Neural cell (in vitro differentiated cells): ENCODE measurements around the gene OTUD5. TPM values are rescaled to one million over a fixed set of nuclear protein-coding genes. Genes with fewer than 3 reads are reported as not detected.

Source experiments
- H2AFZ ChIP-seq: fragments of 200-600, 300-800 bp; sonication (generic), shearing (Covaris generic); 2 replicates; pipeline ENCODE4 v1.6.0; 2014; ENCODE audit warnings: low read depth, mild to moderate bottlenecking, antibody characterized with exemption, low read length, moderate library complexity
- H3F3A ChIP-seq: fragments of 200-600 bp; shearing (Covaris generic); 2 replicates; pipeline ENCODE4 v1.6.1; 2016; ENCODE audit warnings: mild to moderate bottlenecking, moderate library complexity, mixed read lengths, antibody characterized with exemption, low read length; ENCODE audit not compliant: insufficient read depth, poor library complexity, severe bottlenecking
- H3K27ac ChIP-seq: fragments of 200-600, 300-800 bp; sonication (generic), shearing (Covaris generic); 2 replicates; pipeline ENCODE4 v1.5.1; 2014; ENCODE audit warnings: mild to moderate bottlenecking, low read length, moderate library complexity
- H3K27me3 ChIP-seq: fragments of 300-800, 200-600 bp; sonication (generic), shearing (Covaris generic); 2 replicates; pipeline ENCODE4 v1.6.0; 2014; ENCODE audit warnings: mild to moderate bottlenecking, low read depth, low read length, moderate library complexity; ENCODE audit not compliant: insufficient read depth
- H3K36me3 ChIP-seq: fragments of 300-800, 200-600 bp; sonication (generic), shearing (Covaris generic); 2 replicates; pipeline ENCODE4 v1.5.1; 2014; ENCODE audit warnings: mild to moderate bottlenecking, antibody characterized with exemption, low read length, moderate library complexity; ENCODE audit not compliant: insufficient read depth
- H3K4me2 ChIP-seq: fragments of 300-800, 200-600 bp; sonication (generic), shearing (Covaris generic); 2 replicates; pipeline ENCODE4 v1.6.0; 2014; ENCODE audit warnings: mild to moderate bottlenecking, low read length
- H3K4me3 ChIP-seq: fragments of 300-800, 200-600 bp; sonication (generic), shearing (Covaris generic); 2 replicates; pipeline ENCODE4 v1.5.1; 2014; ENCODE audit warnings: mild to moderate bottlenecking, low read length, moderate library complexity
- H3K79me2 ChIP-seq: fragments of 200-600 bp; shearing (Covaris generic); replicated peaks from 2 replicates; pipeline ENCODE4 v1.6.0; 2014; ENCODE audit warnings: mild to moderate bottlenecking, low read length, moderate library complexity; ENCODE audit not compliant: insufficient read depth
- H3K9ac ChIP-seq: fragments of 300-800, 200-600 bp; sonication (generic), shearing (Covaris generic); 2 replicates; pipeline ENCODE4 v1.6.1; 2016; ENCODE audit warnings: mild to moderate bottlenecking, low read length, mixed read lengths
- H3K9me2 ChIP-seq: fragments of 200-600 bp; shearing (Covaris generic); 2 replicates; pipeline ENCODE4 v1.6.1; 2016; ENCODE audit warnings: mild to moderate bottlenecking, low read length, mixed read lengths; ENCODE audit not compliant: insufficient read depth
- H3K9me3 ChIP-seq: fragments of 200-600, 300-800 bp; sonication (generic), shearing (Covaris generic); 2 replicates; pipeline ENCODE4 v1.6.1; 2016; ENCODE audit warnings: mild to moderate bottlenecking, mixed run types, low read length, moderate library complexity, mixed read lengths
- H4K20me1 ChIP-seq: fragments of 200-600 bp; shearing (Covaris generic); 2 replicates; pipeline ENCODE4 v1.6.1; 2016; ENCODE audit warnings: mild to moderate bottlenecking, mixed run types; ENCODE audit not compliant: insufficient read depth
- CTCF ChIP-seq: fragments of 450-650 bp; IDR thresholded peaks from 2 replicates; pipeline ENCODE4 v1.5.1; 2014; ENCODE audit warnings: antibody characterized with exemption, mild to moderate bottlenecking, moderate library complexity; ENCODE audit not compliant: poor library complexity, severe bottlenecking
- EP300 ChIP-seq: fragments of 450-650 bp; conservative IDR thresholded peaks from 2 replicates; pipeline ENCODE4 v1.6.1; 2014; ENCODE audit warnings: antibody characterized with exemption, mild to moderate bottlenecking, moderate library complexity; ENCODE audit not compliant: poor library complexity, severe bottlenecking
- EZH2 ChIP-seq: fragments of 200-600, 300-800 bp; shearing (Covaris generic), sonication (generic); IDR thresholded peaks from 2 replicates; pipeline ENCODE4 v1.6.1; 2014; ENCODE audit warnings: antibody characterized with exemption, low read length, borderline replicate concordance, mild to moderate bottlenecking; ENCODE audit not compliant: insufficient read depth, poor library complexity, severe bottlenecking
- MXI1 ChIP-seq: fragments of 450-650 bp; conservative IDR thresholded peaks from 2 replicates; pipeline ENCODE4 v1.6.1; 2014; ENCODE audit warnings: antibody characterized with exemption, mild to moderate bottlenecking; ENCODE audit not compliant: poor library complexity, severe bottlenecking
- POLR2AphosphoS5 ChIP-seq: IDR thresholded peaks from 2 replicates; pipeline ENCODE4 v1.6.1; 2012
- RAD21 ChIP-seq: fragments of 450-650 bp; conservative IDR thresholded peaks from 2 replicates; pipeline ENCODE4 v1.6.1; 2014; ENCODE audit warnings: antibody characterized with exemption, mild to moderate bottlenecking, moderate library complexity
- REST ChIP-seq: IDR thresholded peaks from 2 replicates; pipeline ENCODE4 v1.6.1; 2012; ENCODE audit warnings: borderline replicate concordance
- SMC3 ChIP-seq: fragments of 450-650 bp; conservative IDR thresholded peaks from 2 replicates; pipeline ENCODE4 v1.6.1; 2014; ENCODE audit warnings: antibody characterized with exemption, mild to moderate bottlenecking, moderate library complexity; ENCODE audit not compliant: poor library complexity
- TAF1 ChIP-seq: IDR thresholded peaks from 2 replicates; pipeline ENCODE4 v1.6.1; 2012; ENCODE audit warnings: low read depth
- polyA plus RNA-seq: library from polyadenylated mRNA; depleted of rRNA; stranded (reverse); fragments of >200 nt; gene quantifications from 2 replicates; pipeline ENCODE4 v1.2.3, GENCODE V29; 2014

The OTUD5 gene
- polyA plus RNA-seq, 1 donor from 2014 or later = 34.3 TPM

GRCh38 chrX:48957827-48958634, 624 bp upstream of the OTUD5 start:
- Histone ChIP-seq H3K27me3 (no peaks in the 10 kb centered on the region), H3K4me2 (no peak overlapping the region), H4K20me1 (no peaks in the 10 kb centered on the region), H2AFZ (peak overlapping the region; percentile 40), H3K36me3 (no peaks in the 10 kb centered on the region), H3K9me3 (no peaks in the 10 kb centered on the region), H3K9ac (peak overlapping the region; percentile 87), H3F3A (no peaks in the 10 kb centered on the region), H3K79me2 (peaks cover 25% of the 10 kb centered on the region), H3K27ac (peak overlapping the region; percentile 96), H3K4me3 (peak overlapping the region; percentile 76), H3K9me2 (no peaks in the 10 kb centered on the region)
- no peak for TF ChIP-seq EZH2
- no peak for TF ChIP-seq CTCF
- no peak for TF ChIP-seq RAD21
- TF ChIP-seq TAF1 = no peak
- TF ChIP-seq SMC3 = no peak
- peak; percentile 83 for TF ChIP-seq EP300
- TF ChIP-seq MXI1 = peak; percentile 33
- peak; percentile 57 for TF ChIP-seq REST
- TF ChIP-seq POLR2AphosphoS5 = peak; percentile 79

- Histone ChIP-seq H3K27me3 (no peaks in the 10 kb centered on the region), H3K9ac (peak overlapping the region; percentile 87), H3K79me2 (peaks cover 25% of the 10 kb centered on the region), H3K27ac (peak overlapping the region; percentile 37), H3K4me3 (peak overlapping the region; percentile 76), H3K9me2 (no peaks in the 10 kb centered on the region), H3K9me3 (no peaks in the 10 kb centered on the region), H3K4me2 (peak overlapping the region; percentile 51), H4K20me1 (no peaks in the 10 kb centered on the region), H3F3A (no peaks in the 10 kb centered on the region), H2AFZ (no peak overlapping the region), H3K36me3 (no peaks in the 10 kb centered on the region)
- TF ChIP-seq TAF1 (no peak), MXI1 (no peak), SMC3 (no peak), RAD21 (no peak)
Observed at GRCh38 chrX:48956728-48957414, 536 bp downstream of the OTUD5 start.
